AG04450 (cell line): ENCODE measurements around the gene MRTFA. TPM values are rescaled to one million over a fixed set of nuclear protein-coding genes. Genes with fewer than 3 reads are reported as not detected.

Experiments
- CTCF ChIA-PET: fragments of 300-600, 350-600 bp; formaldehyde crosslinking; extraction: SDS; loops from one replicate; lab custom pipeline; 2022; ENCODE audit warnings: antibody characterized with exemption, inconsistent platforms; lab: Charles Lee
- POLR2A ChIA-PET: fragments of 350-600 bp; formaldehyde crosslinking; extraction: SDS; loops from one replicate; lab custom pipeline; 2021; ENCODE audit warnings: antibody characterized with exemption, inconsistent platforms; lab: Yijun Ruan, JAX
- DNase-seq: peaks from one replicate; pipeline ENCODE4 v3.0.0-alpha.2; 2011; ENCODE audit warnings: low read depth, low spot score
- H3K27ac ChIP-seq: one replicate; pipeline ENCODE4 v1.5.1; 2012; ENCODE audit warnings: low read depth, low read length, control low read depth
- H3K27me3 ChIP-seq: one replicate; pipeline ENCODE4 v1.6.0; 2012; ENCODE audit warnings: low read length; ENCODE audit not compliant: control insufficient read depth, insufficient read depth
- H3K4me3 ChIP-seq: 2 replicates; pipeline ENCODE4 v1.5.1; 2011; ENCODE audit warnings: mild to moderate bottlenecking, low read depth, low read length, control low read depth
- H3K9me3 ChIP-seq: 2 replicates; pipeline ENCODE4 v1.5.1; 2012; ENCODE audit warnings: low read length; ENCODE audit not compliant: control insufficient read depth, insufficient read depth
- polyA plus RNA-seq: library from polyadenylated mRNA; depleted of rRNA; stranded (reverse); fragments of >200 nt; gene quantifications from 2 replicates; pipeline ENCODE4 v1.2.3, GENCODE V29; 2011
- TF ChIP-seq, protein P1 (sequence below): IDR thresholded peaks from 2 replicates; pipeline ENCODE4 v1.5.1; 2011; ENCODE audit warnings: low read depth, low read length, control low read depth, inconsistent platforms

The MRTFA gene
- polyA plus RNA-seq, 1 experiment = 6.8 TPM

DNA sequence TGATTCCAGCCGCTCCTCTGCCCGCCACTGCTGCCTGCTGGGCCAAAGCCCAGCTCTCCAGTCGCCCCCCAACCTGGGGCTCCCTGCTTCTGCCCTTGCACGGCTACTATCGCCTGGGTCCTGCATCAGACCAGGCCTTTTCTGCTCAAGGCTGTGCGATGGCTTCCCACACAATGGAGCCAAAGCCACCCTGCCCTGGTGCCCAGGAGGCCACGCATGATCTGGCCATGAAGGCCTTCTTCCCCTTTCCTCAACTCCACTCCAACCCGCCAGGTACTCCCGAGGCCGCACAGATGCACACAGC, 220.3 kb downstream of the MRTFA start:
- Histone ChIP-seq H3K27ac (no peak overlapping the region), H3K4me3 (no peak overlapping the region), H3K9me3 (peaks cover 6% of the 10 kb centered on the region), H3K27me3 (no peaks in the 10 kb centered on the region)
- TF ChIP-seq, protein P1, sequence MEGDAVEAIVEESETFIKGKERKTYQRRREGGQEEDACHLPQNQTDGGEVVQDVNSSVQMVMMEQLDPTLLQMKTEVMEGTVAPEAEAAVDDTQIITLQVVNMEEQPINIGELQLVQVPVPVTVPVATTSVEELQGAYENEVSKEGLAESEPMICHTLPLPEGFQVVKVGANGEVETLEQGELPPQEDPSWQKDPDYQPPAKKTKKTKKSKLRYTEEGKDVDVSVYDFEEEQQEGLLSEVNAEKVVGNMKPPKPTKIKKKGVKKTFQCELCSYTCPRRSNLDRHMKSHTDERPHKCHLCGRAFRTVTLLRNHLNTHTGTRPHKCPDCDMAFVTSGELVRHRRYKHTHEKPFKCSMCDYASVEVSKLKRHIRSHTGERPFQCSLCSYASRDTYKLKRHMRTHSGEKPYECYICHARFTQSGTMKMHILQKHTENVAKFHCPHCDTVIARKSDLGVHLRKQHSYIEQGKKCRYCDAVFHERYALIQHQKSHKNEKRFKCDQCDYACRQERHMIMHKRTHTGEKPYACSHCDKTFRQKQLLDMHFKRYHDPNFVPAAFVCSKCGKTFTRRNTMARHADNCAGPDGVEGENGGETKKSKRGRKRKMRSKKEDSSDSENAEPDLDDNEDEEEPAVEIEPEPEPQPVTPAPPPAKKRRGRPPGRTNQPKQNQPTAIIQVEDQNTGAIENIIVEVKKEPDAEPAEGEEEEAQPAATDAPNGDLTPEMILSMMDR = no peak
- ChIA-PET POLR2A (no interaction called here), CTCF (no interaction called here)
- DNase-seq = no peak

DNA sequence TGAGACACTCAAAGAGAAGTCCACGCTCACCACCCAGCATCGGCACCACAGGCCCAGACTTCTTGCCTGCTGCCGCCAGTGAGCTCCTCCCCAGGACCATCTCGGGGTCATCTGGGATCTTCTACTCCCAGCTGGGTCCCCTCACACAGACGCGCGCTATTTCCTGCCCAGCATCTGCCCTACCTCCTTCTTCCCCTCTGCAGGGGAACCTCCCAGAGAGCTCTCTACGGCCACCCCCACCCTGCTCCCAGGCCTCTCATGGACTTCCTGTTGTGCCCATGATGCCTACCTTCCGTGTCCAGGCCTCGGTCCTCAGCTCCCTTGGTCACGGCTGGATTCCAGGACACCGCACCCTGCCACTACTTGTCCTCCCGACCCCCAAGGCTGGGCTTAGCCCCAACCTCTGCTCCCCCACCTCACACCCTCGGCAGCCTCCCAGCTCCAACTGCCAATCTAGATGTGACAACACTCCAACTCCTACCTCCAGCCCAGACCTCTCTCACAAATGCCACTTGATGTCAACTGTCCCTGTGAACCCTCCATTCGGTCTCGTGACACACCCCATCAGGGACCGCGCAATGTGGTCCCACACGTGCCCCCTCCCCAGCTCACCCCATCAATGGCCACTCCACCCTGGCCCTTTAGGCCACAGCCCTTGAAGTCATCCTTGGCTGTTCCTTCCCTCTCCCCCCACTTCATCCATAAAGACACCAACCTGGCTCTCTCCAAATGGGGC, 220.8 kb downstream of the MRTFA start:
- Histone ChIP-seq H3K4me3 (no peak overlapping the region), H3K27me3 (no peaks in the 10 kb centered on the region), H3K9me3 (peaks cover 6% of the 10 kb centered on the region), H3K27ac (peak overlapping the region; percentile 31)
- ChIA-PET CTCF (interaction anchor here (1.1 kb wide), 1 partner anchor 230 kb away, joined by 4 read pairs; no protein-coding TSS in a partner anchor), POLR2A (no interaction called here)
- TF ChIP-seq, protein P1 = no peak
- DNase-seq = no peak

DNA sequence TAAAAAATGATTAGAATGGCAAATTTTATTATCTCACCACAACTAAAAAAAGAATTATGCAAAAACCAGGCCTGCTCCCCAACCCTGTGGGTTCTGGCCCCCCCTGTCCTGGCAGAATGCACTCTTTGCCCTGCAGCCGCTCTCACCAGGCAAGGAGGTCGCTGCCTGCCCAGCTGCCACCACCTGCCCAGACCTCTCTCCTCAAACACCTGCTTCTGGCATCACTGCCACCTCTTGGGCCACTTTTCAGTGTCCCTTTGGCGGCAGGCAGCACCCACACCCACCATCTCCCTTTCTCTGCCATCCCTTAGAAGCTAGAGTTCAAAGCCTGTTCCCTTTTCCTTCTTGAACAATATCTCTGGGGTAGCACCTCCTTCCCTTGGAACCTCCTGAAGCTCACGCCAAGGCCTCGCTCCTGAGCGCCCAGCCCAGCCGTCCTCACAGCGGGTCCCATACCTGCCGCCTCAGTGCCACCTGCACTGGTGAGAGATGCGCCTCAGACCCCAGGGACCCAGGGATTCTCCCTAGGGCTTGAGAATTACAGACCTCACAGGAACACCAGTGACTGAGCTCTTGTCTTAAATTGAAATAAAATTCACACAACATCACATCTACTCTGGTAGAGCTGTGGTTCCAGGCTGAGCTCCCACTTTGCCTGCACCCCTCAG, 221.5 kb downstream of the MRTFA start:
- peaks cover 6% of the 10 kb centered on the region for H3K9me3 ChIP-seq
- no peaks in the 10 kb centered on the region for H3K27me3 ChIP-seq
- no peak overlapping the region for H3K27ac ChIP-seq
- ChIA-PET POLR2A (no interaction called here), CTCF (interaction anchor here (1.1 kb wide), 1 partner anchor 231 kb away, joined by 4 read pairs; no protein-coding TSS in a partner anchor)
- no peak for DNase-seq
- TF ChIP-seq, protein P1 = no peak
- H3K4me3 ChIP-seq = no peak overlapping the region

DNA sequence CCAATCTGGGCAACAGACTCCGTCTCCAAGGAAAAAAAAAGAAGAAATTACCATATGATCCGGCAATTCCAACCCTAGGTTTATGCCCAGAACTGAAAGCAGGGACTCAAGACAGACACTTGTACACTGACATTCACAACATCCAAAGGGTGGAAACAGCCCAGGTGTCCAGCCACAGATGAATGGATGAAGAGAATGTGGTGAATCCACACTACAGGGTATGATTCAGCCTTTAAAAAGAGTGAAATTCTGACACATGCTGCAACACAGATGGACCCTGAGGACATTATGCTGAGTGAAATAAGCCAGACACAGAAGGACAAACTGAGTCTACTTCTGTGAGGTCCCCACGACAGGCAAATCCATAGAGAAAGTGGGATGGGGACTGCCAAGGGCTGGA, 222.2 kb downstream of the MRTFA start:
- Histone ChIP-seq H3K4me3 (no peak overlapping the region), H3K27me3 (no peaks in the 10 kb centered on the region), H3K9me3 (peaks cover 6% of the 10 kb centered on the region), H3K27ac (no peak overlapping the region)
- DNase-seq = no peak
- POLR2A ChIA-PET = no interaction called here
- TF ChIP-seq, protein P1 = no peak
- CTCF ChIA-PET = no interaction called here

DNA sequence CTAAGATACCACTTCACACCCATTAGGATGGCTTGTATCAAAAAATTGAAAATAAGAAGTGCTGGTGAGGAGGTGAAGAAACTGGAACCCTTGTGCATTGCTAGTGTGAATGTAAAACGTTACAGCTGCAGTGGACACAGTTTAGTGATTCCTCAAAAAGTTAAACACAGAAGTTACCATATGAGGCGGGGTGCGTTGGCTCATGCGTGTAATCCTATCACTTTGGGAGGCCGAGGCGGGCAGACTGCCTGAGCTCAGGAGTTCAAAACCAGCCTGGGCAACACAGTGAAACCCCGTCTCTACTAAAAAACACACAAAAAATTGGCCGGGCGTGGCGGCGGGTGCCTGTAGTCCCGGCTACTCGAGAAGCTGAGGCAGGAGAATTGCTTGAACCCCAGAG, 222.6 kb downstream of the MRTFA start:
- H3K4me3 ChIP-seq = no peak overlapping the region
- no peak overlapping the region for H3K27ac ChIP-seq
- DNase-seq = no peak
- peaks cover 6% of the 10 kb centered on the region for H3K9me3 ChIP-seq
- H3K27me3 ChIP-seq = no peaks in the 10 kb centered on the region
- CTCF ChIA-PET = no interaction called here
- TF ChIP-seq, protein P1 = no peak
- POLR2A ChIA-PET = interaction anchor here (0.6 kb wide), 1 partner anchor 774 kb away, joined by 5 read pairs; no protein-coding TSS in a partner anchor
